Brain microvascular endothelial cell (primary cell): ENCODE results near the gene VCAN.

ENCODE experiments used
- DNase-seq: peaks from one replicate; pipeline ENCODE4 v3.0.0-alpha.2; 2020
- H3K27ac ChIP-seq: fragments of 250-450 bp; sonication (Bioruptor Pico); 2 replicates; pipeline ENCODE4 v1.5.1; 2020; ENCODE audit warnings: mild to moderate bottlenecking, moderate library complexity
- H3K27me3 ChIP-seq: fragments of 250-450 bp; sonication (Bioruptor Pico); replicated peaks from 2 replicates; pipeline ENCODE4 v1.5.1; 2020; ENCODE audit warnings: mild to moderate bottlenecking
- H3K36me3 ChIP-seq: fragments of 250-450 bp; sonication (Bioruptor Pico); replicated peaks from 2 replicates; pipeline ENCODE4 v1.5.1; 2020; ENCODE audit warnings: mild to moderate bottlenecking
- H3K4me3 ChIP-seq: 2 replicates; pipeline ENCODE4 v1.5.1; 2011; ENCODE audit warnings: low read depth, mild to moderate bottlenecking, control low read depth, low read length, moderate library complexity
- in situ Hi-C: cut with HindIII; loops from 2 replicates; pipeline ENCODE4 v1.10.0; 2017; ENCODE audit warnings: low sequenced_read_pairs, low pct_ligation_motif_present
- TF ChIP-seq, protein P1 (sequence below): IDR thresholded peaks from 2 replicates; pipeline ENCODE4 v1.5.1; 2011; ENCODE audit warnings: low read depth, mild to moderate bottlenecking, moderate library complexity, low read length, control low read depth, inconsistent platforms; ENCODE audit errors: missing control alignments

VCAN gene

DNA sequence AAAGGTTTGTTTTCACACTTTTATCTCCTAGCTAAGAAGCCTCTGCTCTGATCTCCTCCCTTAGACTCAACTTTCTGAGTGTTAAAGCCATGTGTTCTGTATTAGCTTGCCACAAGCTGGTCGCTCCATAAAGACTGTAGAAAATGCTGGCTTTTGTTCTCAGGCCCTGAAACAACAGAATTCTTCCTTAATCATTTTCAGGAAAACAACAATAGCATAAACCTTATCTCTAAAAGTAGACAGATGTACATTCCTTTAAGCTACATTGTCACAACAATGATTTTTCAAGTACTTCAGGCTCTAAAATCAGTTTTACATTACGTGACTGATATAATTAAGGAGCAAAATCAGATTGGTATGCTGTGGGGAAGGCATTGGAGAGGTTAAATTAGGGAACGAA, 41.9 kb downstream of the VCAN start:
- DNase-seq = no peak
- Histone ChIP-seq H3K36me3 (peaks cover 65% of the 10 kb centered on the region), H3K4me3 (no peak overlapping the region), H3K27ac (no peak overlapping the region), H3K27me3 (no peaks in the 10 kb centered on the region)
- TF ChIP-seq, protein P1, sequence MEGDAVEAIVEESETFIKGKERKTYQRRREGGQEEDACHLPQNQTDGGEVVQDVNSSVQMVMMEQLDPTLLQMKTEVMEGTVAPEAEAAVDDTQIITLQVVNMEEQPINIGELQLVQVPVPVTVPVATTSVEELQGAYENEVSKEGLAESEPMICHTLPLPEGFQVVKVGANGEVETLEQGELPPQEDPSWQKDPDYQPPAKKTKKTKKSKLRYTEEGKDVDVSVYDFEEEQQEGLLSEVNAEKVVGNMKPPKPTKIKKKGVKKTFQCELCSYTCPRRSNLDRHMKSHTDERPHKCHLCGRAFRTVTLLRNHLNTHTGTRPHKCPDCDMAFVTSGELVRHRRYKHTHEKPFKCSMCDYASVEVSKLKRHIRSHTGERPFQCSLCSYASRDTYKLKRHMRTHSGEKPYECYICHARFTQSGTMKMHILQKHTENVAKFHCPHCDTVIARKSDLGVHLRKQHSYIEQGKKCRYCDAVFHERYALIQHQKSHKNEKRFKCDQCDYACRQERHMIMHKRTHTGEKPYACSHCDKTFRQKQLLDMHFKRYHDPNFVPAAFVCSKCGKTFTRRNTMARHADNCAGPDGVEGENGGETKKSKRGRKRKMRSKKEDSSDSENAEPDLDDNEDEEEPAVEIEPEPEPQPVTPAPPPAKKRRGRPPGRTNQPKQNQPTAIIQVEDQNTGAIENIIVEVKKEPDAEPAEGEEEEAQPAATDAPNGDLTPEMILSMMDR = no peak
- in situ Hi-C loops = no loop called here

DNA sequence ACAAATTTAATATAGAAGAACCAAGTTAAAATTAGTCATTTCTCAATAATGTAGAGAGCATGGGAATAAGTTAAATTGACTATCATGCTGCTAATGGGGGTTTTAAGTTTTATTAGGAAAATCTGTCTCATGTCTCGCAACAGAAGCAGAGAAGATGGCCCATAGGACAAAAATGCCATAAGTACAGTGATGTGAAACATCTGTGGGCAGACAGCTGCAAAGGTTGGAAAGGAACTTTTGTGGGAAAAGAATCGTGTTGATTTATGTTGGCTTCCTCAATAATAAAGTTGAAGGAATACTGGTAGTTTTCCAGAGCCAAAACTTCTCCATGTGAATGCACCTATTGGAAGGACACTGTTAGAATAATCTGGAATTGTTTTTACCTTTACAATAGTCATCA, 44.8 kb downstream of the VCAN start:
- Histone ChIP-seq H3K36me3 (peaks cover 71% of the 10 kb centered on the region), H3K27me3 (no peaks in the 10 kb centered on the region), H3K27ac (no peak overlapping the region), H3K4me3 (no peak overlapping the region)
- DNase-seq = no peak
- TF ChIP-seq, protein P1 = no peak
- in situ Hi-C loops = no loop called here

DNA sequence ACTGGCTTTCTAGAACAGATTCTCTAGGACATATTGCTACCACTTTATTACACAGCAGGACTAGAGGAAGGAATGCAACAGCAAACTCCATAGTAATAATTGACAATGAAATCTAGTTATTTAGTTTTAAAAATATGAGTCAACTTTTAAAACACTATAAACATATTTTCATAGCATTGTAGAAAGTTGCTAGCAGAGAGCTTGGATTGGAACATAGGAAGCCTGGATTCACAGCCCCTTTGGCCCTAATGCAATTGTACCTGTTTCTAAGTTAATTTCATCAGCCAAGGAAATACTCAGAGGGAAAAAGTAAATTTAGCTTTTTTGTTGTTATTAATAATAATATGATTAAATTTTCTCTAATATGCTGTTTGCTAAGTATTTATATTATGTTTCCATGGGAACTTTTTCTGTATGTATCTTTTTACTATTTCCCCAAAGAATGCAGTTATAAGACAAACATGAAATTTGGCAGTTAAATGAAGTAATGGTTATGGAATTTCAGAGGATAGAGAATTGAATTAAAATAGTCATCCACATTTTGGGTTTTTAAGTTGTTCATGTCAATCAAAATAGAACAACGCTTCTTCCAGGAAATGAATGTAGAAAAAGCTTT, 45.6 kb downstream of the VCAN start:
- in situ Hi-C loops = no loop called here
- Histone ChIP-seq H3K27ac (peak overlapping the region; percentile 44), H3K36me3 (peaks cover 73% of the 10 kb centered on the region), H3K4me3 (no peak overlapping the region), H3K27me3 (no peaks in the 10 kb centered on the region)
- TF ChIP-seq, protein P1 = no peak
- no peak for DNase-seq

DNA sequence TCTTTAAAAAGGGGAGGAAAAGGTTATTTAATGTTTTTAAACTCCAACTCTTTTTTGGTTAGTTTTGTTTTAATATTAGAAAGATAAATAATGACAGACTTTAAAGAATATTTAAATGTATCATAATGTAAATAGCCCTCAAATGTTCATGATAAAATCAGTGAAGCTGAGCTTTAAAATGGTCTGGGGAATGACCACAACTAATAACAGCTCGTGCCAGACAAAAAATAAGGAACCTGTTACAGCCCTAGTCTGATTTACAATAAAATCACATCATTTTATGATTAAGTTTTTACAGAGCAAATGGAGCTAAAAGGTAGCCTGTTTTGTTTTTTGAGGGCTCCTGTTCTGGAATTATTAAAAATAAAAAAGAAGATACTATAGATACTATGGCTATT, 46.1 kb downstream of the VCAN start:
- H3K36me3 ChIP-seq = peaks cover 71% of the 10 kb centered on the region
- H3K27ac ChIP-seq = peak overlapping the region; percentile 4
- no peak for DNase-seq
- in situ Hi-C loops = no loop called here
- no peaks in the 10 kb centered on the region for H3K27me3 ChIP-seq
- no peak overlapping the region for H3K4me3 ChIP-seq
- TF ChIP-seq, protein P1 = no peak

DNA sequence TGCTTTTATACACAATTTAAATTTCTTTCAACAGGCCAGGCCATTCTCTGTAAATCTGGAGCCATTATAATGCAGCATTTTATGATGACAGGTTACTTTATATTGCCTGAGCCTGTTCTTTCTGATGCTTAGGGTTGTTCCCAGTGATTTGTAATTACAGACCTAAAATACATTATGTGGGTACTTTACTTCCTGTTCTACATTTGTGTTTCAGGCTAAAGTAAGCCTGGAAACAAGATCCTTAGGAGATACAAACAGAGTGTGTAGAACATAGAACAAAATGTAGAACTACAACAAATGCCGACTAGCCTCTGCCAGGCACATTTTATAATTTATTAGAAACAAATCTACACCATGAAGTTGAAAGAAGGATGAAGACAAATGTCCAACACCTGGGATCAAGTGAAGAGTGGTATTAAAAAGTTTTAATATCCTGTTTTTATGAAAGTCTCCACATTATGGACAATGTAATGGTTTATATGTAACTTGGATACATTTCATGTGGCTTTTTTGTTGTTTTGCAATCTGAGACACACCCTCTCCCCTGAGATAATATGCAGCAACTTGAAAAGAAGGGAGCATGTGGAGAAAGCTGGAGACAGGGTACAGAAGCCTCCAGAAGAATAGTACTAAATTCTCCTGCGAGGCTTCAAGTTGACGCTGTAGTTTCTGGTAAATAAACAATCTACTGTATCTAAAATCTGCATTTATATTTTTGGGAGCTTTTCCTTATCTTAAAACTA, 46.9 kb downstream of the VCAN start:
- in situ Hi-C loops = no loop called here
- no peak overlapping the region for H3K4me3 ChIP-seq
- DNase-seq = no peak
- H3K27ac ChIP-seq = no peak overlapping the region
- TF ChIP-seq, protein P1 = no peak
- H3K36me3 ChIP-seq = peaks cover 70% of the 10 kb centered on the region
- no peaks in the 10 kb centered on the region for H3K27me3 ChIP-seq

DNA sequence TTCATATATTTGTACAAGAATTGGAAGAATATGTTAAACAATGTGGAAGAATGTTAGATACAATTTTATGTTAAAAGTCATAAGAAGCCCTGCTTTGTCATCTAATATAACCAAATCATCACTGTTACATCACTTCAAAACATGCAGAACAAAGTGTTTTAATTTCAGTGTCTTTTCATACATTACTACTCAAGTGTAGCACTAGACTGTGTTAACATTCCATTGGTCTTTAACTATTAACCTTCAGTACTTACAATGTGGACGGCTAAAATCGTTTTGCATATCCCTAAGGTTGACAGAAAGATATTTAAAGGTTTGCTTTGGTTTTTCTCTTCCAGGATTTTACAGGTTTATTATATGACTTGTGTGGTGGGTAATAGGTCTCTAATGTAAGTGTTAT, 50.9 kb downstream of the VCAN start:
- H3K36me3 ChIP-seq = peaks cover 69% of the 10 kb centered on the region
- in situ Hi-C loops = no loop called here
- no peak overlapping the region for H3K4me3 ChIP-seq
- no peak for DNase-seq
- TF ChIP-seq, protein P1 = no peak
- H3K27me3 ChIP-seq = no peaks in the 10 kb centered on the region
- H3K27ac ChIP-seq = no peak overlapping the region
